ENCODE measurements around the gene RAPGEF1.
"Not testable (repeated sequence)": the region's sequence is repeated elsewhere in the genome, so short reads cannot be mapped to it uniquely, and the experiment has no call there.

The RAPGEF1 gene

DNA sequence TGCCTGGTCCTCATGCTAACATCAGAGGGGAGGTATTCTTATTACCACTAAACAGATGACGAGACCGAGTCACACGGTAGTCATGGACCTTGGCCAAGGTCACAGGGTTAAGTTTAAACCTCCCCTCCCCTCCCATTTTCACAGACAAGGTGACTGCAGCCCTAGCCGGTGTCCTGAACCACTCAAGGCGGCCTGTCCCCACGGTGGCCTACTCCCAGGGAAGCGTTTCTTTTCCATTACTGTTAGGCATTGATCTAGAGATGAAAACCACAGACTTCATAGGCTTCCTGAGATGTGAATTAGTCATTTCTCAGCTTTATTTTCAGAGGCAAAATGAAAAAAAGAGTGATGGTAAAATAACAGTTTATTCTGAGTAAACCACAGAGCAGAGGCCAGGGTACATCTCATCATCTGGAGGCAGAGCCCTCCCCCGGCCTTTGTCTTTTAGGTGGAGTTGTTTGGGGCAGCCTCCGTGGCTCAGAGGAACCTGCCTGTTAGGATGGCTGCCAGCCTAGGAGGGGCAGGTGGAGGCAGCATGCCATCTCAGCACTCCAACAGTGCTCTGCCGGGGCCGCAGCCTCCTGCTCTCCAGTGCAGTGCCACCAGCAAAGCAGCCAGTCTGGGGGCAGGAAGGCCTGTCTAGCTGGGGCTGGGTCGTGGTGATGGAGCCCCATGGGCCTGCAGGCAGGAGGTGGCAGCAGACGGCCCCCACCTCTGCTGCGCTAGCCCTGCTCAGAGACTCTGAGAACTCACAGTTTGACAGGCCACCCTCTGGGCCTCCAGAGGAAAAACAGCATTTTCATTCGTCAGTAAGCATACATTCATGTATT is 71.2 kb downstream of the RAPGEF1 start:
- no peak for DNase-seq

DNA sequence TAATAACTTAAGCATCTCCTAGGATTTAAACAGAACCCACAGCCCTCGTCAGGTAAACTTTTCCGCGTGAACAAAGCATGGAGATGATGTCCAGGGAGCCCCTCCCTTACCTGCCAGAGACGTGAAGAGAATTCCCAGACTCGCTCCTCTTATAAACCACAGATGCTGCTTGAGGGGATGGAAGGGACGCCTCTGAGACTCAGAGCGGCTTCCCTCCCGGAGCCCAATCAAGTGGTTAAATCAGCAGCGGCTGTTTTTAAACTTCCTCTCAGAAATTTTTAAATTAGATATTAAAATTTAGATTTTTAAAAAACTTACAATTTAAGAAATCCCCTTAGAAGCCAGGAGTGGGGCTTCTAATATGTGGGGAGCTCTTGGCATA is 71.8 kb downstream of the RAPGEF1 start:
- no peak for DNase-seq

DNA sequence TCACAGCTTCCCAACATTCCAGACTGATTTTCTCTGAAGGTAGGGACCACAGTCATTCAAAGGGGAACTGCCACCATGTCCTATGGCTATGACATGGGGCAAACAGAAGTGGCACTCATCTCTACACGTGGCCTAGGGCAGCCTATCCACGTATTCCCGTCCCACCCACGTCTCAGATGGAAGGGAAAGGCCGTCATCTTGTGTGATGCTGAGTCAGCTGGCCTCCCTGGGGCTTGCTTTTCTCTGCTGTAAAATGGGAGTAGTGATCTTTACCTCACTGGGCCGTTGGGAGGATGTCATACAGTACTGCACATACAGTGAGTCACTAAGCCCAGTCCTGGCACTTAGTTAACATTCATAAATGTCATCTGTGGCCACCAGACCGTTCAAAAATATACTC is 72.3 kb downstream of the RAPGEF1 start:
- DNase-seq = no peak

DNA sequence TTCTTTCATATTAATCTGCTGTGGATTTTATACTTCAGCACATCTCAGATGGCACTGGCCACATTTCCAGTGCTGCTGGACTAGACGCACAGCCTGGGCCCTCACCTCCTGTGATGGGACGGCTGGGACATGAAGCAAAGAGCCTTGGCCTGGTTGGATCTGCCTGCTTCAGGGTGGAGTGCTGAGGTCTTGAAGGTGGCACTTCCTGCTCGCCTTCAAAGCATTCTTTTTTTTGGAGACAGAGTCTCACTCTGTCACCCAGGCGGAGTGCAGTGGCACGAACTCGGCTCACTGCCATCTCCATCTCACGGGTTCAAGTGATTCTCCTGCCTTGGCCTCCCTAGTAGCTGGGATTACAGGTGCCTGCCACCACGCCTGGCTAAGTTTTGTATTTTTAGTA is 73.1 kb downstream of the RAPGEF1 start:
- DNase-seq = no peak

DNA sequence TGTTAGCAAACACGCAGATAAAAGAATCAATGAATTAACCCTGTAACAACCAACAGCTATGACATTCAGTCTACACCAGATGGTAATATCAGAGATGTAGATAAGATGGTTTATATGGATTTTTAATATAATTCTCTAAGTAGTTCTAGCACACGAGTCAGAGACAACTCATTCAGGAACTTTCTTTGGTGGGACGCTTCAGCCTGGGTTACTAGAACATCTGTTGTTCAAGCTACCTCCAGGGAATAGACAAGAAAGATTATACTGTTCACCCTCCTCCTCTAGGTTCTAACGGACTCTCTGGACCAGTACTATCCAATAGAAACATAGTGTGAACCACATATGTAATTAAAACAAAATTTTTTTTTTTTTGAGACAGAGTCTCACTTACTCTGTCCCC is 73.8 kb downstream of the RAPGEF1 start:
- DNase-seq = no peak

DNA sequence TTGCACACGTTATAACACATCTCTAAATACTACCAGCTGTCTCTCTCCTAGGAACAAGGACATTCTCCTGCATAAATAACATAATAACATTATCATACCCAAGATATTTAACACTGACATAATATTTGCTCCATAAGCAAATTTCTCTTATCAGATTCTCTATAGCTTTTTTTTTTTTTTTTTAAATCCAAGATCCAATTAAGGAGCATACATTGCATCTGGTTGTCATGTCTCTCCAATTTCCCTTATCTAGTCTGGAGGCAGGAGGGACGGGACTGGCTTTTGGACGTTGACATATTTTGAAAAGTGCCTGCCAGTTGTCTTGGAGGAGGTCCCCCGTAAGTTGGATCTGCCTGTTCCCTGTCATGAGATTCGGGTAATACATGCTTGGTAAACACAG is 76.6 kb downstream of the RAPGEF1 start:
- no peak for DNase-seq

DNA sequence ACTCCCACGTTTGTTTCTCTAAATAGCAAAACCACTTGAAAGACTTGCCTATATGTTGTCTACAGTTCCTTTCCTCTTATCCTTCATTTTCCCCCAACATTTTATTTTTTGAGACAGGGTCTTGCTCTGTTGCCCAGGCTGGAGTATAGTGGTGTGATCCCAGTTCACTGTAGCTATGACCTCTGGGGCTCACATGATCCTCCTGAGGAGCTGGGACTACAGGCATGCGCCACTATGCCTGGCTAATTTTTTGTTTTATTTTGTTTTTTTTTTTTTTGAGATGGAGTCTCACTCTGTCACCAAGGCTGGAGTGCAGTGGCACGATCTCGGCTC is 77.6 kb downstream of the RAPGEF1 start:
- not testable (repeated sequence) for DNase-seq

DNA sequence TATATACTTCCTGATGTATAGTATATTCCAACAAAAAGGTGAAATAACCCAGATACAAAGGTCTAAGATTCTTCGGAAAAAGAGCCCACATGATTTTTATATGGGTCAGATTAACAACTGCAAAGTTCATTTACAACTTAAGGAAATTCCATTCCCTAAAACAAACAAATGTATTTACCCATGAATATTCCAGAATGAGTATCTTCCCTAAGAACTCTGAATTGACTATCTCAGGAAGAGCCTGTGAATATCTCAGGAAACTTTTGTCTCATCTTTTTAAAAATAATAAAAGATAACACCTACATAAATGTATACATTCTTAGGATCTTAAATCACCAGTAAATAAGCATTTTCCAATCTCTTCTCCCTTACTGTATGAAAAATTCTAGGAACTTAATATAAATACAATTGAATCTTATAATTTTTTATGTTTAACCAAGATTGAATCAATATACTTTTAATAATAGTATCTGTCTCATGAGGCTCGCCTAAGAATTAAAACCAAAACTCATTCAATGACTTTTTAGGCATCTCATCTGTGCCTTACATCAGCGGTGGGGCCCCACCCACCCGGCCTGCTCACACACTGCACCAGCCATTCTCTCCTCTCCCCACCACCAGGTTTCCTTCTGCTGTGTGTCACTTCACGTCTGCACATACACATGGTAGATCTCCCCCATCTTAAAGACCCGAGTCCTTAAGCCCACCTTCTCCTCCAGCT is 78.1 kb downstream of the RAPGEF1 start:
- DNase-seq = no peak

DNA sequence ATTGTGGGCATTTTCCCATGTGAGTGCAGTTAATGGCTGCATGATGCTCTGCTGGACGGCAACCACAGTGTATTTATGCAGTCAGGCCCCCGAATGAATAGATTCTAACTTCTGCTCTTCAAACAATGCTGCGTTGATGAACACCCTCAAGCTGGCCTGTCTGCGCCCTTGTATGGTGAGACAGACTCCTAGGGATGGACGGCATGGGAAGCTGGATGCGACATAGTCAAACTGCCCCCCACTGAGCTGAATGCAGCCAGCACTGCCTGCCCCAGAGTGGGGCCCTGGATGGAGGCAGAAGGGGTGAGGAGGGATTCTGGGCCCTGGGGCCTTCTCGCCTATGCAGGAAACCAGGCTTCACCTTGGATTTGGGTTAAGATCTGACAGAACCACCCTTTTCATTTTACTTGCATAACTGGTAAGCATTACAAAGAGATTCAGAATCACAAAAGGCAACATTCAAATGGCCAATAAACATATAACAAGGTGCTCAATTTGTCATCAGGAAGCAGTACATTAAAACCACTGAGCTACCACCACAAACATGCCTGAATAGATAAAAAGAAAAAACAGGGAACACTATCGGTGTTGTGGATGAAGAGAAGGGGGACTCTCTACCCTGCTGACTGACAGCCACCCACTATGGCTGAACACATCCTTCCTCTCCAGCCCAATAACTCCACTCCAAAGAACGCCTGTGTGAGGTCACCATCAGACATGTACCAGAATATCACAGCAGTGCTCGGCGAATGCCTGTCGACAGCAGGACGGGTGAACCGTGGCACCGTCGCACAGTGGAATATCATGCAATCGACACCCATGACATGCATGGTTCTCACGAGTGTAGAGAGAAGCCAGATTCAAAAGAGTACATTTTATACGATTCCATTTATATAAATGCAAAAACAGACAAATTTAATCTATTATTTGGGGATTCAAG is 79.1 kb downstream of the RAPGEF1 start:
- no peak for DNase-seq

DNA sequence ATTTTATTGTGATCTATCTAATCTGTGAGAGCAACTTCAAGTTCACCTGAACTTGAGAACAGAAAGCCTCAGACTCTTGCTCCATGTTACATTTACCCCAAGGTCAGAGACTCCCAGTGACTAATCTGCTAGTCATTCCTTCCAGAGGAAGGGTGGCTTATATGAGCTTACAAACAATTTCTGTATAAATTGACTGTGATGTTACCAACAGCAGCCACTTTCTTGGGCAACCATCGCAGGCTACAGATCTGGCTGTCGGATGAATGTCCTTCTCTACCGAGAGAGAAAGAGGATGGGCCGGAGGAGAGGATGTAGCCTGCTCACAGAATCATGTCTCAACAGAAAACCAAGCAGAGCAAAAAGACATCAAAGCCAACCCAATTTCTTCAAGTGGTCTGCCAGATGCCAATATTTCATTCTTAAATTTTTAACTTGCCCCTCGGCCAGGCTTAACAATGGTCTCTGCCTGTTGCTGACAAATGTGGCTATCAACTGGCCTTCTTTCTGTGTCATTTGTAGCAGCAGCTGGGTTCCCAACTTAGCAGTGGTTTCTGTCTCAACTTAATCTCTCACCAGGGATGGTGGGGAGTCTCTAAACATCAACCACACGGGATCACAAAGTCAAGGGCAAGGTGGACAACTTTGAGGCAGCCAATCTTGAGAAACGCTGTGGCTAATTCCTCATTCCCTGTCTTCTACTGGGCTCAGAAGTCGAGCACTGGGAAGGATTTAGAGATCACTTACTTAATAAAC is 81.3 kb downstream of the RAPGEF1 start:
- no peak for DNase-seq

DNA sequence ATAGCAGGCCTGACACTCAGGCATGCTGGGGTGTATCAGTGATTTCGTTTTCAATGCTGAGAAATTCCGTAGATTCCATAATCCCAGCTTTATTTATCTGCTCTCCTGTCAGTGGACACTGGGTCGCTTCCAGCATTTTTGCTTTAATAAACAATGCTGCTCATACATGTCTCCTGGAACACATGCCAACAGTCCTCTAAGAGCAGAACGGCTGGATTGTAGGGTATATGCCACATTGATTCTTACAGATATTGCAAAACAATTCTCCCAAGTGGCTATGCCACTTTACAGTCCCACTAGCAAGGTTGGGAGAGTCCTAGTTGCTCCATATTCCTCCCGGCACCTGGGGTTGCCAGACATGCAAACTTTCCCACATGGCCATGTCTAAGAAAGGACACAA is 81.9 kb downstream of the RAPGEF1 start:
- no peak for DNase-seq

DNA sequence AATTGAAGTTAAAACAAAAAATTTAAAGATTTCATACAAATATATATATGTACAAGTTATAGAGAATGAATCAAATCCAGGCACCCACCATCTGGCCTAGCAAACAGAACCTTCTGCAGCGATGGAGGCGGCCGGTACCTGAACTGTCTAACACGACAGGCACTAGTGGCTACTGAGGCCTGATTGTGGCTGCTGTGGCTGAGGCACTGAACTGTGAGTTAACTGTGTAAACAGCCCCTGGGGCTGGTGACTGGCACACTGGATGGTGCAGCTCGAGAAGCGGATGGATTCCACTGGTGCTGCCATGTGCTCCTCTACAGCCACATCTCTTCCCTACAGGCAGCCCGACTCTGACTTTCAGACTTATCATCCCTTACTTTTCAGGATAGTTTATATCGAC is 82.4 kb downstream of the RAPGEF1 start:
- no peak for DNase-seq

DNA sequence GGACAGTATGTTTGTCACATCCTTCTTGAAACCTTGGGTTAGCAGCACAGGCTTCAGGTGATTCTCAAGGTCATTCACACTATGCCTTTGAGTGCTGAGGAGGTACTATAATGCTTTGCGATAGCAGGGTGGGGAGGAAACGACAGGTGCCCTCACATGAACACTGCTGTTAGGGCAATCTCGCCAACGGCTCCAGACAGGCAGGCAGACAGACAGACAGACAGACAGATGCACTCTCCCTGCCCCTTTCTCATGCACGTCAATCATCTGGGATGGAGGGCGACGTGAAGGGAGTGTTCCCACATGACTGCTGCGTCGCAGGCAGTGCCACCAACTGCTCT is 82.9 kb downstream of the RAPGEF1 start:
- no peak for DNase-seq

DNA sequence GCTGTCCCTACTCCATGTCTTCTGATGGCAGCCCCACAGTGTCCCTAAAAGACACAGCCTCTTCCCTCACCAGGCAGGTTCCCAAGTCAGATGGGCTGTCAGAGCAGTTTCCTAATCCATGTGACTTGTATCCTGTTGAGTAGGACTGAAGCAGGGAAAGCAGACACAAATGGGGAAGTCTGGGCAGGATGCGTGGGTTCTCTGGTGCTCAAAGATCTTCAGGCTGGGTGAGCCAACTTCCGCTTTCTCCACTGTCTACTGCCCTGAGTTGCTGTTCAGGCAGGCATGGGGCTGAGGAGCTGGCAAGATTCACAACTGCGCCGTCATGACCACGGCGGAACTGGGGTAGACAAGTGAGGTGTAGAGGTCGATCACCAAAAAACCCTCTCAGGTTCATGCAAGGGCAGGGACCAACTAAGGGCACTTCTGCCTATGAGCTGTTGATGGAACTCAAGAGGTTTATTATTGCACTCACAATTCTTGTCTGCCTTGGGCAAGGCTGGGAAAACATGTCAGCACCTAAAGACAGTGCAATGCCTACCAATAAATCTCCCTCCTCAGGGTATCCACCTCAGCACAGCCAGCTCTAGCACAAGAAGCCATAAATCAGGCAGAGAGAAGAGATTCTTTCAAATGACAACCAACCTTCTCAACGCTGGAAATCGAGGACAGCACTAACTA is 83.4 kb downstream of the RAPGEF1 start:
- DNase-seq = peak; percentile 54

DNA sequence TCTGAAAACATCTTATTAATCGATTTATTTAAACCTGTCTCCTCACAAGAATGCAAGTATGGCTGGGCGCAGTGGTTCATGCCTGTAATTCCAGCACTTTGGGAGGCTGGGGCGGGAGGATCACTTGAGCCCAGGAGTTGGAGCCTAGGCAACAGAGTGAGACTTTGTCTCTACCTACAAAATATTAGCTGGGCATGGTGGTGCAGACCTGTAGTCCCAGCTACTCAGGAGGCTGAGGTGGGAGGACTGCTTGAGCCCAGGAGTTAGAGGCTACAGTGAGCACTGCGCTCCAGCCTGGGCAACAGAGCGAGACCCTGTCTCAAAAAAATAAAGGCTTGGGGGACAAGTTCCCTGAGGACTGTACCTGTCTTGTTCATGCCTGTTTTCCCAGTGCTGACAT is 85.5 kb downstream of the RAPGEF1 start:
- not testable (repeated sequence) for DNase-seq

DNA sequence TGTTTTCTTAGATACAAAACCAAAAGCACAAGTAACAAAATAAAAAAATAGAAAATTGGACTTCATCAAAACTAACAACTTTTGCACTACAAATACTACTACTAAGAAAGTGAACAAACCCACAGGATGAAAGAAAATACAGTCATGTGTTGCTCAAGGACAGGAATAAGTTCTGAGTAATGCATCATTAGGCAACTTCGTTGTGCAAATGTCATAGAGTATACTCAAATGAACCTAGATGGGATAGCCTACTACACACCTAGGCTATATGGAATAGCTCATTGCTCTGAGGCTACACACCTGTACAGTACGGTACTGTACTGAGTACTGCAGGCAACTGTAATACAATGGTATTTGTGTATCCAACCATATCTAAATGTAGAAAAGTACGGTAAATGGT is 88.3 kb downstream of the RAPGEF1 start:
- no peak for DNase-seq

DNA sequence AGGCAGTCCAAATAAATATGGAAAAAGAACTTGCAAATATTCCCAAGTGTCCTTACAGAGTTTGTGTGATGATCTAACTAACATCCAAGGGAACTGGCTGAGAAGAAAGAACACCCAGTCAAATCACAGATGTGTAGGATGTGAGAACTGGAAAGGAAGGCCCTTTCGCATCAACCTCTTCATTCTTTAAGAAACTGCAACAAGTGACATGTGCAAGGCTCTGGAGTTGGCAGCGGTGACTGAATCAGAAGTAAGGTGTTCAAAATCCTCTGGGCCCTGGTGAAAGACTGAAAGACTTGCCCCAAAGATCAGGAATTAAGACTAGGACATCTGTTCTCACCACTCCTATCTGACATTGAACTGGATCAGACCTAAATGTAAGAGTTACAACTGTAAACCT is 88.7 kb downstream of the RAPGEF1 start:
- no peak for DNase-seq

DNA sequence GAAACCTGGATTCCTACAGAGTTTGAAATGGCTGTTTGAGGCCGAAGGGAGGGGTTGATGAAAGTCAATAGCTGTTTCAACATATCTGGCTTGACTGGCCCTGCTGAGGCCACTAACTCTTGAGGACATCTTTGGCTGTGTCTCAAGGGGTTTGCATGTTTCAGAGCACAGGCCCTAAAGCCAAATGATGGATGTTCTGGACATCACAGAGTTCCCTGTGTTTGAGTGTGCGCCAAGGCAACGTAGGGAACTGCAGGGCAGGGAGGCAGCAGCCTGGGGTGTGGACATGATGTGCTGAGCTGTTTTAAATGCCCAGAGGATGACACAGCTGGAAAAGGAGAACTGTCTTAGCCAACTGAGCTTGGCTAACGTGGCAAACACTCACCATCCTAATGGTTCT is 89.6 kb downstream of the RAPGEF1 start:
- no peak for DNase-seq

DNA sequence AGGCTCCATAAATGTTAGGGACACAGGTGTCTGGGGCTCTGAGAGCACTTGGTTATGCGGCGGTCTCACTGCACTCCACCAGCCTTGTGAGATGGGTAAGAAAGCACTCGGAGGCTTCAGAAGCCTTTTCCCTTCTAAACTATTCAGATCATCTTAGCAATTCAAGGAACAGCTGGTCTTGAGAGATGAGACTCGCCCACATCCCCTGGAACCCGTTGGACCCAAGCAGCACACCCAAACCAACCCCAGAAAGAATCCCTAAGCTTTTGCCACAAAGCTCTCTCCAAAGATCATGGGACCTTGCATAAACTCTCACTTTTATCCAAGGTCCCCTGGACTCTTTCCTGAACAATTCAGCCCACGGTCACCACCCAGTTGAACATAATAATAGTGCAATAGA is 90.2 kb downstream of the RAPGEF1 start:
- DNase-seq = no peak

DNA sequence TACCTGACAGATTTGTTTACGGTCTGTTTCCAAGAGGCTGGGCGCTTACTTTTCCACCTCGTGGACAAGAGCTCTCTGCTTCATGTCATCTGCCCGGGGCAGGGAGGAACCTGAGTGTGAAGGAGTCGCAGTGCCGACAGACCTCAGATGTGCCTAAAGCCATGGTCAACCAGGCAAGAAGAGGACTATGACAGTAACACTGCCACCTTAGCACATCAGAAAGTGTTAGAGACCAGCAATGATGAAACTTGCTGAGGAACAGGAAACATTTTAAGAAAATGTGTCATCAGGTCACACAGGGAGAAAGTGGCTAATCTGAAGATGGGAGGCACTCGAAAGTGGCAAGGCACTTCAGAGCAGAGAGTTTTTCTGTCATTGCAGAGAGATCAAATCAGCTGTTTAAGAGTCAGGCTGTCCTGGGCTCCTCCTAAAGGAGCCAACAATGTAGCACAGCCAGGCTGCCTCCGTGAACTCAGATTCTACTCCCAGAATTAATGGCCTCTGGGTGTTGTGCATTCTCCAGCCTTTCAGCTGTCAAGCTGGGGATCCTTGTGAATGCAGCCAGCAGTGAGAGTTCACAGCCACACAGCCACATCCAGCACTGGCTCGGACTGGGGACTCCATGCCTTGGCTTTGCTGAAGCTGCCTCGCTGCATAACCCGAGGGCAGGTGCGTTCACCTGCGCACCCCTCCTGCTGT is 94.6 kb downstream of the RAPGEF1 start:
- no peak for DNase-seq

DNA sequence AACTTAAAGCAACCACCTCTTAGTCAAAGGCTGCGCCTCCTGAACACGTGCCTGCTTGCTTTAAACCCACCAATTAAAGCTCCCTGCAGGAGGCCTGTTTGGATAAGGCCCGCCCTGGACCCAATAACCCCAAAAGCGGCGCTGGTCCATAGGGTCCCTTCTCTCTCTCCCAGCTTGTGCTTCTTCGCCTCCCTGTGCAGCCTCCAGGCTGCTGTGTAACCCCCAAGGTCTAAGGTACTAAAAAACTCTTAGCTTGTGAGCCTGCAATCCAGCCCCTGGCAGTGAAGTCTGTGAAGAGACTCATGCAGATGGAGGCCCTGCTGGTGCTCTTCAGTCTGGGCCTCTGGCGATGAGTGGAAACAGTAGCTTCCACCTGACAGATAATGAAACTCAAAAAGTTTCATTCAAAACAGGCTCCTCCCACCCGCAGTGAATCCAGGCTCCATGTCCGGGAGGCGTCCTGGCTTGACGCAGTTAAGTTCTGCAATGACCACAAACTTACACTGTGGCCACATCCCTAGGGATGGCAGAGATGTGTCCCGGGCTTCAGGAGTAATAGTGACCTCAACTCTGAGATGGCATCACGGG is 97.3 kb downstream of the RAPGEF1 start:
- DNase-seq = no peak

All from right hindlimb (tissue), 1 donor.